ENCODE data around the gene APOF. TPM values are rescaled to one million over a fixed set of nuclear protein-coding genes. Genes with fewer than 3 reads are reported as not detected.

Gene APOF
- total and polyA plus RNA-seq, 9 of the 15 experiments (the other 6 are each of a cell fraction or from before 2014, with no cell fraction given): 0.09 to 0.15 (median 0.12) TPM; not detected in 5

GRCh38 chr12:56336361-56337167, 26.1 kb downstream of the APOF start (continued):
- 0 out of 2 replicates have a peak, but pooled peaks have one; percentile 72 for TF ChIP-seq NFATC3 (IDR thresholded peaks at IDR 0.05)
- no peak for TF ChIP-seq CCAR2 (IDR thresholded peaks at IDR 0.05; ENCODE audit: low read depth, low read length)
- no peak for TF ChIP-seq PYGO2 (tag; IDR thresholded peaks at IDR 0.05)
- TF ChIP-seq RUNX1 (IDR thresholded peaks at IDR 0.05; ENCODE audit: low read depth): no peak
- no peak for TF ChIP-seq MIER1 (IDR thresholded peaks at IDR 0.05; ENCODE audit: low read depth)
- no peak for TF ChIP-seq NR1H2 (CRISPR knock-in tag; IDR thresholded peaks at IDR 0.05)
- TF ChIP-seq ZNF277 (CRISPR knock-in tag; IDR thresholded peaks at IDR 0.05; ENCODE audit: borderline replicate concordance): no peak
- peak; percentile 81 for TF ChIP-seq SUPT5H (IDR thresholded peaks at IDR 0.05)
- peak; percentile 18 for TF ChIP-seq ZKSCAN8 (CRISPR knock-in tag; IDR thresholded peaks at IDR 0.05)
- TF ChIP-seq SMARCA5 (IDR thresholded peaks at IDR 0.05): no peak
- TF ChIP-seq BRF1 (IDR thresholded peaks at IDR 0.05; ENCODE audit: borderline replicate concordance, extremely low read depth, insufficient read length): no peak
- TF ChIP-seq NCOA1 (IDR thresholded peaks at IDR 0.05; ENCODE audit: low read depth): peak; percentile 82
- TF ChIP-seq FOS (IDR thresholded peaks at IDR 0.05; ENCODE audit: extremely low read depth, insufficient read length): no peak
- no peak for TF ChIP-seq TBL1XR1 (IDR thresholded peaks at IDR 0.05; ENCODE audit: low read length in 2 of 2)
- no peak for TF ChIP-seq HSF4 (CRISPR knock-in tag; IDR thresholded peaks at IDR 0.05; ENCODE audit: borderline replicate concordance)
- peak; percentile 84 for TF ChIP-seq OTX1 (CRISPR knock-in tag; IDR thresholded peaks at IDR 0.05)
- peak; percentile 91 for TF ChIP-seq ZBTB40 (IDR thresholded peaks at IDR 0.05)
- TF ChIP-seq ZBTB40 (CRISPR knock-in tag; IDR thresholded peaks at IDR 0.05): no peak
- no peak for TF ChIP-seq FOXA1 (IDR thresholded peaks at IDR 0.05; ENCODE audit: borderline replicate concordance)
- TF ChIP-seq NFXL1 (CRISPR knock-in tag; IDR thresholded peaks at IDR 0.05): no peak
- no peak for TF ChIP-seq KLF6 (CRISPR knock-in tag; IDR thresholded peaks at IDR 0.05; ENCODE audit: borderline replicate concordance)

All from K562 (cell line).